Sigmoid colon (tissue), 4 donors: ENCODE measurements around the gene PARP4.

Experiments
- CTCF ChIP-seq, 4 experiments: fragments of 450-650 bp in 3 of 4; fragments of 200-600 bp in 1 of 4; IDR thresholded peaks; one replicate each; pipeline ENCODE4 v1.5.1; 2016 to 2019; ENCODE audit warnings: antibody characterized with exemption in 4 of 4, mild to moderate bottlenecking in 3 of 4, moderate library complexity in 2 of 4
- POLR2A ChIP-seq, 2 donors: fragments of 450-650 bp; IDR thresholded peaks; one replicate each; pipeline ENCODE4 v1.6.1; 2016; ENCODE audit warnings: antibody characterized with exemption in 2 of 2, mild to moderate bottlenecking in 2 of 2, moderate library complexity in 2 of 2
- POLR2AphosphoS5 ChIP-seq, 4 donors: sonication (generic); formaldehyde crosslinking; IDR thresholded peaks; one replicate each; pipeline ENCODE4 v1.6.1; 2017; ENCODE audit warnings: antibody characterized with exemption in 4 of 4

- no peak for TF ChIP-seq CTCF (IDR thresholded peaks at IDR 0.05)
- no peak for TF ChIP-seq POLR2AphosphoS5 (IDR thresholded peaks at IDR 0.05)
- no peak for TF ChIP-seq POLR2A (IDR thresholded peaks at IDR 0.05)
Observed at GRCh38 chr13:24389506-24389905, 123.1 kb downstream of the PARP4 start.
